ENCODE measurements around the gene WDR37. TPM values are rescaled to one million over a fixed set of nuclear protein-coding genes. Genes with fewer than 3 reads are reported as not detected.

WDR37 gene
- polyA plus RNA-seq, 1 of the 3 experiments (the other 2 are of a cell fraction), result 11.9 TPM

DNA sequence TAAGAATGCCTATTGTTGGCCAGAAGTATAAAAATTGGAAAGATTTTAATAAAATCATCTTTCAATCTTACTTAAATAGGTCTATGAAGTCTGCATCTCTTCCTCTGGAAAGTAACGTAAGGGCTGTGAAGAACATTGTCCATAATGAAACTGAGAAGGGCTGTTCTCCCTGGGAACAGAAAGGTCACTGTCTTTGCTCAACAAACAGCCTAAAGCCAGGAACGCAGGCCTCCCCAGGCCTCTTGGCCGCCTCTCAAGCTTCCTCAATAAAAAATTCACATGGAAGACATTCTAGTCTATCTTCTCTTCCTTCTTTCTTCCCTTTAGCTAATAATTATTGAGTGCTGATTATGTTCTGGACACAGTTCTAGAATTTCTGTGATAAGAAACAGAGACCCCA, 21.4 kb upstream of the WDR37 start:
- ChIA-PET POLR2A (no interaction called here), CTCF (no interaction called here)
- no peaks in the 10 kb centered on the region for H3K27me3 ChIP-seq (ENCODE audit: insufficient read depth)
- H3K4me3 ChIP-seq (ENCODE audit: low read depth in 2 of 2, low read length in 1 of 2), result no peak overlapping the region
- no peak overlapping the region for H3K27ac ChIP-seq (ENCODE audit: low read depth in 2 of 2, low read length in 1 of 2)
- no peak overlapping the region for H3K4me2 ChIP-seq
- 89% methylated on average over 3 of the region's 3 CpGs for WGBS (ENCODE audit: low lambda C conversion rate)
- H3F3A ChIP-seq (replicated peaks; ENCODE audit: insufficient read depth), result no peaks in the 10 kb centered on the region
- no peak overlapping the region for H2AFZ ChIP-seq (ENCODE audit: low read depth)
- DNase-seq, result no peak
- H3K79me2 ChIP-seq (ENCODE audit: insufficient read depth), result no peaks in the 10 kb centered on the region
- no peak for TF ChIP-seq FOSL2 (IDR thresholded peaks at IDR 0.05; ENCODE audit: borderline replicate concordance, low read depth)
- no peak for TF ChIP-seq NRF1 (IDR thresholded peaks at IDR 0.05; ENCODE audit: low read depth, low read length)
- no peak for TF ChIP-seq EZH2phosphoT487 (IDR thresholded peaks at IDR 0.05; ENCODE audit: borderline replicate concordance, low read depth)
- no peak for TF ChIP-seq SMC3 (IDR thresholded peaks at IDR 0.05; ENCODE audit: low read depth, low read length)
- TF ChIP-seq, protein P1, sequence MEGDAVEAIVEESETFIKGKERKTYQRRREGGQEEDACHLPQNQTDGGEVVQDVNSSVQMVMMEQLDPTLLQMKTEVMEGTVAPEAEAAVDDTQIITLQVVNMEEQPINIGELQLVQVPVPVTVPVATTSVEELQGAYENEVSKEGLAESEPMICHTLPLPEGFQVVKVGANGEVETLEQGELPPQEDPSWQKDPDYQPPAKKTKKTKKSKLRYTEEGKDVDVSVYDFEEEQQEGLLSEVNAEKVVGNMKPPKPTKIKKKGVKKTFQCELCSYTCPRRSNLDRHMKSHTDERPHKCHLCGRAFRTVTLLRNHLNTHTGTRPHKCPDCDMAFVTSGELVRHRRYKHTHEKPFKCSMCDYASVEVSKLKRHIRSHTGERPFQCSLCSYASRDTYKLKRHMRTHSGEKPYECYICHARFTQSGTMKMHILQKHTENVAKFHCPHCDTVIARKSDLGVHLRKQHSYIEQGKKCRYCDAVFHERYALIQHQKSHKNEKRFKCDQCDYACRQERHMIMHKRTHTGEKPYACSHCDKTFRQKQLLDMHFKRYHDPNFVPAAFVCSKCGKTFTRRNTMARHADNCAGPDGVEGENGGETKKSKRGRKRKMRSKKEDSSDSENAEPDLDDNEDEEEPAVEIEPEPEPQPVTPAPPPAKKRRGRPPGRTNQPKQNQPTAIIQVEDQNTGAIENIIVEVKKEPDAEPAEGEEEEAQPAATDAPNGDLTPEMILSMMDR (IDR thresholded peaks at IDR 0.05), result no peak
- H3K36me3 ChIP-seq (replicated peaks in 1 of 2; ENCODE audit: control insufficient read depth in 1 of 2, insufficient read depth in 2 of 2, low read length in 1 of 2), result peaks cover 4 to 15% of the 10 kb centered on the region in 2 experiments
- H3K4me1 ChIP-seq (ENCODE audit: control insufficient read depth in 1 of 2, insufficient read depth in 2 of 2, low read depth in 1 of 2, low read length in 1 of 2), result no peaks in the 10 kb centered on the region
- H4K20me1 ChIP-seq (ENCODE audit: insufficient read depth), result no peaks in the 10 kb centered on the region
- H3K9ac ChIP-seq, result no peak overlapping the region
- no peaks in the 10 kb centered on the region for H3K9me3 ChIP-seq
- H3K9me2 ChIP-seq, result no peaks in the 10 kb centered on the region

DNA sequence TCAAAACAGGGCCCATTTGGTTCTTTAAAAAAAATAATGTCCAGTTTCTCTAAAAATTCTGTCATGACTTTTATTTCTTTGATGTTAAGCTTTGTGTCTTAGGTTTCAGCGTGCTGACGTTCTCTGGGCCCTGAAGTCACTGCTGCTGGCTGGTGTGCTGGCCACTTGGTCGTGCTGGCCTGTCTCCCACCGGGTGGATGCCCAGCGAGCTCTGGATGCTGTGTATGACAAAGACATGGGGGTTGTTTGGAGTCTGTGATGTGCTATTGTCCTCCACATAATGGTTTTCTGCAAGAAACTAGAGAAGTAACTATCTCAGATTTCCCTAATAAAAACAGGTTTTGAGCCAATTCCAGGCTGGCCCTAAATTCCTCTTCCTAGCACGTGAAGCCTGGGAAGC, 21.0 kb upstream of the WDR37 start:
- Histone ChIP-seq H3K4me1 (ENCODE audit: control insufficient read depth in 1 of 2, insufficient read depth in 2 of 2, low read depth in 1 of 2, low read length in 1 of 2) (no peaks in the 10 kb centered on the region), H3K36me3 (replicated peaks in 1 of 2; ENCODE audit: control insufficient read depth in 1 of 2, insufficient read depth in 2 of 2, low read length in 1 of 2) (peaks cover 9 to 19% of the 10 kb centered on the region in 2 experiments), H3K27ac (ENCODE audit: low read depth in 2 of 2, low read length in 1 of 2) (no peak overlapping the region), H3K4me2 (no peak overlapping the region), H2AFZ (ENCODE audit: low read depth) (no peak overlapping the region), H3K27me3 (ENCODE audit: insufficient read depth) (no peaks in the 10 kb centered on the region), H3K4me3 (ENCODE audit: low read depth in 2 of 2, low read length in 1 of 2) (no peak overlapping the region), H3K9ac (no peak overlapping the region), H3K9me3 (no peaks in the 10 kb centered on the region), H4K20me1 (ENCODE audit: insufficient read depth) (no peaks in the 10 kb centered on the region), H3K79me2 (ENCODE audit: insufficient read depth) (no peaks in the 10 kb centered on the region), H3F3A (replicated peaks; ENCODE audit: insufficient read depth) (no peaks in the 10 kb centered on the region), H3K9me2 (no peaks in the 10 kb centered on the region)
- 94% methylated on average over 6 of the region's 6 CpGs for WGBS (ENCODE audit: low lambda C conversion rate)
- no peak for TF ChIP-seq GATA2 (CRISPR knock-in tag; IDR thresholded peaks at IDR 0.05)
- TF ChIP-seq RCOR1 (IDR thresholded peaks at IDR 0.05; ENCODE audit: low read length), result no peak
- TF ChIP-seq GABPA (IDR thresholded peaks at IDR 0.05; ENCODE audit: low read depth), result no peak
- TF ChIP-seq, protein P2, sequence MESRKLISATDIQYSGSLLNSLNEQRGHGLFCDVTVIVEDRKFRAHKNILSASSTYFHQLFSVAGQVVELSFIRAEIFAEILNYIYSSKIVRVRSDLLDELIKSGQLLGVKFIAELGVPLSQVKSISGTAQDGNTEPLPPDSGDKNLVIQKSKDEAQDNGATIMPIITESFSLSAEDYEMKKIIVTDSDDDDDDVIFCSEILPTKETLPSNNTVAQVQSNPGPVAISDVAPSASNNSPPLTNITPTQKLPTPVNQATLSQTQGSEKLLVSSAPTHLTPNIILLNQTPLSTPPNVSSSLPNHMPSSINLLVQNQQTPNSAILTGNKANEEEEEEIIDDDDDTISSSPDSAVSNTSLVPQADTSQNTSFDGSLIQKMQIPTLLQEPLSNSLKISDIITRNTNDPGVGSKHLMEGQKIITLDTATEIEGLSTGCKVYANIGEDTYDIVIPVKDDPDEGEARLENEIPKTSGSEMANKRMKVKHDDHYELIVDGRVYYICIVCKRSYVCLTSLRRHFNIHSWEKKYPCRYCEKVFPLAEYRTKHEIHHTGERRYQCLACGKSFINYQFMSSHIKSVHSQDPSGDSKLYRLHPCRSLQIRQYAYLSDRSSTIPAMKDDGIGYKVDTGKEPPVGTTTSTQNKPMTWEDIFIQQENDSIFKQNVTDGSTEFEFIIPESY (IDR thresholded peaks at IDR 0.05; ENCODE audit: borderline replicate concordance, low read depth), result no peak
- TF ChIP-seq, protein P3, sequence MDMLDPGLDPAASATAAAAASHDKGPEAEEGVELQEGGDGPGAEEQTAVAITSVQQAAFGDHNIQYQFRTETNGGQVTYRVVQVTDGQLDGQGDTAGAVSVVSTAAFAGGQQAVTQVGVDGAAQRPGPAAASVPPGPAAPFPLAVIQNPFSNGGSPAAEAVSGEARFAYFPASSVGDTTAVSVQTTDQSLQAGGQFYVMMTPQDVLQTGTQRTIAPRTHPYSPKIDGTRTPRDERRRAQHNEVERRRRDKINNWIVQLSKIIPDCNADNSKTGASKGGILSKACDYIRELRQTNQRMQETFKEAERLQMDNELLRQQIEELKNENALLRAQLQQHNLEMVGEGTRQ (IDR thresholded peaks at IDR 0.05; ENCODE audit: borderline replicate concordance, low read depth, low read length), result no peak
- TF ChIP-seq SIN3A (IDR thresholded peaks at IDR 0.05; ENCODE audit: borderline replicate concordance, low read depth, low read length), result no peak
- TF ChIP-seq RAD21 (IDR thresholded peaks at IDR 0.05; ENCODE audit: low read length), result no peak
- TF ChIP-seq RXRA (IDR thresholded peaks at IDR 0.05; ENCODE audit: borderline replicate concordance, low read depth), result no peak
- TF ChIP-seq NRF1 (IDR thresholded peaks at IDR 0.05; ENCODE audit: low read depth, low read length), result no peak
- TF ChIP-seq FOSL2 (IDR thresholded peaks at IDR 0.05; ENCODE audit: borderline replicate concordance, low read depth), result no peak
- TF ChIP-seq FOXJ3 (CRISPR knock-in tag; IDR thresholded peaks at IDR 0.05), result no peak
- TF ChIP-seq NFIC (IDR thresholded peaks at IDR 0.05; ENCODE audit: borderline replicate concordance), result no peak
- TF ChIP-seq, protein P4, sequence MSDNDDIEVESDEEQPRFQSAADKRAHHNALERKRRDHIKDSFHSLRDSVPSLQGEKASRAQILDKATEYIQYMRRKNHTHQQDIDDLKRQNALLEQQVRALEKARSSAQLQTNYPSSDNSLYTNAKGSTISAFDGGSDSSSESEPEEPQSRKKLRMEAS (IDR thresholded peaks at IDR 0.05; ENCODE audit: low read depth), result no peak
- no peak for TF ChIP-seq TAF1 (IDR thresholded peaks at IDR 0.05; ENCODE audit: borderline replicate concordance, low read depth, low read length)
- TF ChIP-seq, protein P5, sequence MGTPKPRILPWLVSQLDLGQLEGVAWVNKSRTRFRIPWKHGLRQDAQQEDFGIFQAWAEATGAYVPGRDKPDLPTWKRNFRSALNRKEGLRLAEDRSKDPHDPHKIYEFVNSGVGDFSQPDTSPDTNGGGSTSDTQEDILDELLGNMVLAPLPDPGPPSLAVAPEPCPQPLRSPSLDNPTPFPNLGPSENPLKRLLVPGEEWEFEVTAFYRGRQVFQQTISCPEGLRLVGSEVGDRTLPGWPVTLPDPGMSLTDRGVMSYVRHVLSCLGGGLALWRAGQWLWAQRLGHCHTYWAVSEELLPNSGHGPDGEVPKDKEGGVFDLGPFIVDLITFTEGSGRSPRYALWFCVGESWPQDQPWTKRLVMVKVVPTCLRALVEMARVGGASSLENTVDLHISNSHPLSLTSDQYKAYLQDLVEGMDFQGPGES (IDR thresholded peaks at IDR 0.05; ENCODE audit: low read depth, low read length), result no peak
- no peak for TF ChIP-seq SMC3 (IDR thresholded peaks at IDR 0.05; ENCODE audit: low read depth, low read length)
- DNase-seq, result no peak
- POLR2A ChIA-PET, result no interaction called here
- CTCF ChIA-PET, result interaction anchor here (0.8 kb wide), 1 partner anchor 10 kb away, joined by 3 read pairs; no protein-coding TSS in a partner anchor
